BLaER1 treated with 17β-estradiol and CSF1 and Interleukin-3, amounts not matched to agents 10 nM and 100 nM (cell line): ENCODE measurements around the gene SUSD6.

Experiments used
- H3K27ac ChIP-seq, 11 experiments: shearing (Covaris generic); formaldehyde crosslinking; 2 replicates each; pipeline ENCODE4 v1.8.1; 2022
- H3K27me3 ChIP-seq, 11 experiments: shearing (Covaris generic); formaldehyde crosslinking; 2 replicates each; pipeline ENCODE4 v1.8.1; 2022
- H3K36me3 ChIP-seq, 11 experiments: shearing (Covaris generic); formaldehyde crosslinking; 2 replicates each; pipeline ENCODE4 v1.8.1; 2022
- H3K4me1 ChIP-seq, 10 experiments: shearing (Covaris generic); formaldehyde crosslinking; 2 replicates each; pipeline ENCODE4 v1.8.1; 2022
- H3K4me2 ChIP-seq, 11 experiments: shearing (Covaris generic); formaldehyde crosslinking; 2 replicates each; pipeline ENCODE4 v1.8.1; 2022
- H3K4me3 ChIP-seq, 10 experiments: shearing (Covaris generic); formaldehyde crosslinking; 2 replicates each; pipeline ENCODE4 v1.8.1; 2022
- H3K9ac ChIP-seq, 11 experiments: shearing (Covaris generic); formaldehyde crosslinking; 2 replicates each; pipeline ENCODE4 v1.8.1; 2022
- H3K9me3 ChIP-seq, 11 experiments: shearing (Covaris generic); formaldehyde crosslinking; replicated peaks in 1 of 11; 2 replicates each; pipeline ENCODE4 v1.8.1; 2022
- H4K20me1 ChIP-seq, 11 experiments: shearing (Covaris generic); formaldehyde crosslinking; 2 replicates each; pipeline ENCODE4 v1.8.1; 2022
- Cebpa-rat ChIP-seq, 11 experiments: shearing (Covaris generic); IDR thresholded peaks; 2 replicates each; pipeline ENCODE4 v1.8.1; 2022

SUSD6 gene

GRCh38 chr14:69611172-69612013 lies at the start of gene SUSD6:
SUSD6 (plus strand) TSS chr14:69611596; CDS start chr14:69658593, 46,997 bp downstream.
- Histone ChIP-seq H3K36me3 (no peaks in the 10 kb centered on the region; a peak in 1 of 22 replicates), H3K27me3 (no peaks in the 10 kb centered on the region), H3K9me3 (no peaks in the 10 kb centered on the region), H3K4me2 (peak within 1 kb of the TSS; percentile 80 to 99 (median 91)), H3K27ac (peak within 1 kb of the TSS; percentile 89 to 97 (median 92)), H4K20me1 (peaks cover 4 to 48% (median 34%) of the 10 kb centered on the region in 11 experiments; a peak in 18 of 22 replicates), H3K9ac (peak within 1 kb of the TSS; percentile 85 to 98 (median 94)), H3K4me3 (peak within 1 kb of the TSS; percentile 85 to 98 (median 92)), H3K4me1 (peaks cover 53 to 68% (median 57%) of the 10 kb centered on the region in 10 experiments)
- no peak for TF ChIP-seq Cebpa-rat (IDR thresholded peaks at IDR 0.05)

GRCh38 chr14:69561893-69562292 lies 49.5 kb upstream of the SUSD6 start:
- Histone ChIP-seq H3K9me3 (no peaks in the 10 kb centered on the region), H3K27ac (no peak overlapping the region), H3K27me3 (no peaks in the 10 kb centered on the region), H3K4me1 (peaks cover 0 to 12% (median 9%) of the 10 kb centered on the region in 10 experiments; a peak in 12 of 20 replicates), H4K20me1 (no peaks in the 10 kb centered on the region), H3K9ac (no peak overlapping the region), H3K4me3 (no peak overlapping the region), H3K4me2 (no peak overlapping the region), H3K36me3 (no peaks in the 10 kb centered on the region)
- TF ChIP-seq Cebpa-rat (IDR thresholded peaks at IDR 0.05) = no peak

- Histone ChIP-seq H3K9me3 (peaks cover 6 to 14% (median 12%) of the 10 kb centered on the region in 11 experiments; a peak in 19 of 22 replicates), H3K4me1 (peaks cover 0 to 13% (median 7%) of the 10 kb centered on the region in 10 experiments; a peak in 11 of 20 replicates), H3K4me2 (no peak overlapping the region), H4K20me1 (peaks cover 0 to 11% (median 4%) of the 10 kb centered on the region in 11 experiments; a peak in 5 of 22 replicates), H3K36me3 (no peaks in the 10 kb centered on the region), H3K27me3 (peaks cover 23 to 30% (median 28%) of the 10 kb centered on the region in 11 experiments), H3K9ac (no peak overlapping the region), H3K4me3 (no peak overlapping the region), H3K27ac (no peak overlapping the region)
- no peak for TF ChIP-seq Cebpa-rat (IDR thresholded peaks at IDR 0.05)
Observed at GRCh38 chr14:69567563-69567962, 43.8 kb upstream of the SUSD6 start.

GRCh38 chr14:69569859-69570258 lies 41.5 kb upstream of the SUSD6 start:
- H3K4me2 ChIP-seq = no peak overlapping the region
- H3K36me3 ChIP-seq = no peaks in the 10 kb centered on the region
- H3K4me3 ChIP-seq = no peak overlapping the region
- peaks cover 9 to 22% (median 17%) of the 10 kb centered on the region in 11 experiments; a peak in 19 of 22 replicates for H3K9me3 ChIP-seq
- H3K4me1 ChIP-seq = peaks cover 11 to 32% (median 25%) of the 10 kb centered on the region in 10 experiments; a peak in 19 of 20 replicates
- no peak overlapping the region for H3K27ac ChIP-seq
- H3K27me3 ChIP-seq = peaks cover 45 to 52% (median 50%) of the 10 kb centered on the region in 11 experiments
- no peak overlapping the region for H3K9ac ChIP-seq
- peaks cover 0 to 25% (median 14%) of the 10 kb centered on the region in 11 experiments; a peak in 10 of 22 replicates for H4K20me1 ChIP-seq
- TF ChIP-seq Cebpa-rat (IDR thresholded peaks at IDR 0.05) = no peak

GRCh38 chr14:69570836-69571330 lies 40.5 kb upstream of the SUSD6 start:
- peaks cover 9 to 22% (median 17%) of the 10 kb centered on the region in 11 experiments; a peak in 19 of 22 replicates for H3K9me3 ChIP-seq
- peaks cover 11 to 32% (median 25%) of the 10 kb centered on the region in 10 experiments; a peak in 19 of 20 replicates for H3K4me1 ChIP-seq
- peaks cover 0 to 25% (median 14%) of the 10 kb centered on the region in 11 experiments; a peak in 10 of 22 replicates for H4K20me1 ChIP-seq
- no peak overlapping the region for H3K9ac ChIP-seq
- peaks cover 45 to 54% (median 50%) of the 10 kb centered on the region in 11 experiments for H3K27me3 ChIP-seq
- 0 out of 22 replicates have a peak overlapping the region, but pooled peaks of 1 of the 11 experiments have one; percentile 2 for H3K4me2 ChIP-seq
- H3K27ac ChIP-seq = no peak overlapping the region
- no peak for TF ChIP-seq Cebpa-rat (IDR thresholded peaks at IDR 0.05)
- no peaks in the 10 kb centered on the region for H3K36me3 ChIP-seq
- no peak overlapping the region for H3K4me3 ChIP-seq

- H3K27me3 ChIP-seq = peaks cover 45 to 54% (median 50%) of the 10 kb centered on the region in 11 experiments
- H3K27ac ChIP-seq = no peak overlapping the region
- H3K9ac ChIP-seq = peak overlapping the region in 4 of 11 experiments; percentile 5 to 43 (median 35); a peak in 3 of 22 replicates
- peaks cover 9 to 22% (median 17%) of the 10 kb centered on the region in 11 experiments; a peak in 19 of 22 replicates for H3K9me3 ChIP-seq
- H3K4me2 ChIP-seq = peak overlapping the region; percentile 66 to 92 (median 84)
- TF ChIP-seq Cebpa-rat (IDR thresholded peaks at IDR 0.05) = no peak
- no peaks in the 10 kb centered on the region for H3K36me3 ChIP-seq
- peak overlapping the region; percentile 49 to 71 (median 58) for H3K4me3 ChIP-seq
- peaks cover 0 to 25% (median 14%) of the 10 kb centered on the region in 11 experiments; a peak in 10 of 22 replicates for H4K20me1 ChIP-seq
- H3K4me1 ChIP-seq = peaks cover 11 to 32% (median 25%) of the 10 kb centered on the region in 10 experiments; a peak in 19 of 20 replicates
Observed at GRCh38 chr14:69571449-69572029, 39.9 kb upstream of the SUSD6 start.

- peaks cover 45 to 54% (median 50%) of the 10 kb centered on the region in 11 experiments for H3K27me3 ChIP-seq
- no peak overlapping the region for H3K27ac ChIP-seq
- H3K36me3 ChIP-seq = no peaks in the 10 kb centered on the region
- peaks cover 11 to 32% (median 25%) of the 10 kb centered on the region in 10 experiments; a peak in 19 of 20 replicates for H3K4me1 ChIP-seq
- peak overlapping the region; percentile 66 to 92 (median 84) for H3K4me2 ChIP-seq
- peak overlapping the region; percentile 49 to 71 (median 58) for H3K4me3 ChIP-seq
- peaks cover 9 to 22% (median 17%) of the 10 kb centered on the region in 11 experiments; a peak in 19 of 22 replicates for H3K9me3 ChIP-seq
- no peak for TF ChIP-seq Cebpa-rat (IDR thresholded peaks at IDR 0.05)
- peak overlapping the region in 6 of 11 experiments; percentile 5 to 45 (median 35); a peak in 4 of 22 replicates for H3K9ac ChIP-seq
- H4K20me1 ChIP-seq = peaks cover 0 to 25% (median 14%) of the 10 kb centered on the region in 11 experiments; a peak in 10 of 22 replicates
Observed at GRCh38 chr14:69572030-69572840, 39.2 kb upstream of the SUSD6 start.

- H3K27ac ChIP-seq = no peak overlapping the region
- H3K4me3 ChIP-seq = peak overlapping the region in 9 of 10 experiments; percentile 53 to 71 (median 58); a peak in 9 of 20 replicates
- no peak overlapping the region for H3K9ac ChIP-seq
- no peak for TF ChIP-seq Cebpa-rat (IDR thresholded peaks at IDR 0.05)
- peaks cover 45 to 54% (median 50%) of the 10 kb centered on the region in 11 experiments for H3K27me3 ChIP-seq
- peaks cover 0 to 25% (median 14%) of the 10 kb centered on the region in 11 experiments; a peak in 10 of 22 replicates for H4K20me1 ChIP-seq
- peak overlapping the region; percentile 66 to 99 (median 87); a peak in 21 of 22 replicates for H3K4me2 ChIP-seq
- peaks cover 11 to 32% (median 25%) of the 10 kb centered on the region in 10 experiments; a peak in 19 of 20 replicates for H3K4me1 ChIP-seq
- H3K9me3 ChIP-seq = peaks cover 9 to 22% (median 17%) of the 10 kb centered on the region in 11 experiments; a peak in 19 of 22 replicates
- H3K36me3 ChIP-seq = no peaks in the 10 kb centered on the region
Observed at GRCh38 chr14:69572841-69573135, 38.6 kb upstream of the SUSD6 start.
